Frontal cortex (tissue), 4 donors: ENCODE data around the gene CRACR2B. TPM values are rescaled to one million over a fixed set of nuclear protein-coding genes. Genes with fewer than 3 reads are reported as not detected.

Experiments
- DNase-seq, 2 donors: peaks; one replicate each; pipeline ENCODE4 v3.0.0; 2012; ENCODE audit warnings: low spot score in 2 of 2
- FAIRE-seq: peaks from 2 replicates; lab custom pipeline; 2012; peaks lifted over from hg19 to GRCh38; lab: Jason Lieb, UNC
- total RNA-seq: library from RNA; depleted of rRNA; stranded (reverse); fragments of >200 nt; gene quantifications from one replicate; pipeline ENCODE4 v1.2.3, GENCODE V29; 2014
- donor health status: control.
- donor health status: control.
- donor health status: control.

The CRACR2B gene
- total RNA-seq, 1 donor from 2014 or later: 0.82 TPM

GRCh38 chr11:834371-835316 lies 6.9 kb downstream of the CRACR2B start:
- peak in 1 of 2 donors; percentile 73 for DNase-seq
- FAIRE-seq: no peak

- no peak for FAIRE-seq
- DNase-seq: no peak
Measured at GRCh38 chr11:836274-836673, 8.6 kb downstream of the CRACR2B start.

GRCh38 chr11:836700-837099 lies 9.0 kb downstream of the CRACR2B start:
- DNase-seq: no peak

GRCh38 chr11:837189-837989 lies 9.7 kb downstream of the CRACR2B start:
- DNase-seq (no peak), FAIRE-seq (no peak)

More at GRCh38 chr11:836700-837099, 9.0 kb downstream of the CRACR2B start:
- FAIRE-seq: no peak

- no peak for FAIRE-seq
- no peak for DNase-seq
Measured at GRCh38 chr11:837990-838307, 10.2 kb downstream of the CRACR2B start.

- DNase-seq (no peak), FAIRE-seq (no peak)
Measured at GRCh38 chr11:838441-839279, 10.9 kb downstream of the CRACR2B start.

GRCh38 chr11:839280-839623 lies 11.5 kb downstream of the CRACR2B start:
- DNase-seq (no peak), FAIRE-seq (no peak)

GRCh38 chr11:839875-840617 lies 12.3 kb downstream of the CRACR2B start:
- FAIRE-seq (no peak), DNase-seq (no peak)

GRCh38 chr11:841981-842369 lies 14.3 kb downstream of the CRACR2B start:
- FAIRE-seq: no peak
- DNase-seq: no peak

- no peak for FAIRE-seq
- DNase-seq: peak; percentile 98 to 100
Measured at GRCh38 chr11:842370-843002, 14.8 kb downstream of the CRACR2B start, which contains the start of the genes POLR2L and TSPAN4. POLR2L (minus strand) TSS chr11:842529; CDS start chr11:842508, 21 bp downstream. TSPAN4 (plus strand) TSS chr11:842852; CDS start chr11:850305, 7,453 bp downstream.

- DNase-seq: no peak
- FAIRE-seq: no peak
Measured at GRCh38 chr11:843086-843734, 15.5 kb downstream of the CRACR2B start.

- FAIRE-seq: no peak
- peak in 1 of 2 donors; percentile 71 for DNase-seq
Measured at GRCh38 chr11:843818-844692, 16.3 kb downstream of the CRACR2B start.

- DNase-seq: peak; percentile 71 to 79
Measured at GRCh38 chr11:844693-845644, 17.2 kb downstream of the CRACR2B start.

GRCh38 chr11:845872-846495 lies 18.3 kb downstream of the CRACR2B start:
- no peak for DNase-seq
- no peak for FAIRE-seq

More at GRCh38 chr11:844693-845644, 17.2 kb downstream of the CRACR2B start:
- FAIRE-seq: no peak

- no peak for FAIRE-seq
- DNase-seq: no peak
Measured at GRCh38 chr11:846496-847098, 18.9 kb downstream of the CRACR2B start.
